HepG2 (cell line): ENCODE results near the gene DNAJC7. TPM values are rescaled to one million over a fixed set of nuclear protein-coding genes. Genes with fewer than 3 reads are reported as not detected.
A peak's percentile ranks its signal among the peaks of the same experiment; 100 is the strongest.

Source experiments
- GPBP1L1 ChIP-seq: sonication (generic); formaldehyde crosslinking; IDR thresholded peaks from 2 replicates; pipeline ENCODE4 v1.5.0; 2020; ENCODE audit warnings: mild to moderate bottlenecking, missing genetic modification reagents
- IRF1 ChIP-seq: sonication (generic); formaldehyde crosslinking; IDR thresholded peaks from 2 replicates; pipeline ENCODE4 v1.4.0; 2020; ENCODE audit warnings: low read depth, mild to moderate bottlenecking, missing genetic modification reagents
- IRF2 ChIP-seq: IDR thresholded peaks from 2 replicates; pipeline ENCODE4 v1.6.1; 2018; ENCODE audit warnings: missing genetic modification reagents, missing compliant biosample characterization
- KAT2B ChIP-seq: fragments of 150-350 bp; IDR thresholded peaks from 2 replicates; pipeline ENCODE4 v1.6.1; 2014; ENCODE audit warnings: low read depth, low read length, borderline replicate concordance
- KAT7 ChIP-seq: IDR thresholded peaks from 2 replicates; pipeline ENCODE4 v1.6.1; 2018; ENCODE audit warnings: borderline replicate concordance, missing compliant biosample characterization
- LCORL ChIP-seq, 2 experiments: fragments of 450-650 bp in 1 of 2; sonication (generic) in 1 of 2; formaldehyde crosslinking in 1 of 2; IDR thresholded peaks; 2 replicates each; pipeline versions ENCODE4 v1.5.0 to v1.6.1; 2017 to 2020; ENCODE audit warnings: antibody characterized with exemption in 1 of 2, missing genetic modification reagents in 1 of 2
- MEIS1 ChIP-seq: sonication (generic); formaldehyde crosslinking; IDR thresholded peaks from 2 replicates; pipeline ENCODE4 v1.9.0; 2021; ENCODE audit warnings: mild to moderate bottlenecking, missing genetic modification reagents, moderate library complexity, borderline replicate concordance
- RARA ChIP-seq: IDR thresholded peaks from 2 replicates; pipeline ENCODE4 v1.6.1; 2016; ENCODE audit warnings: missing genetic modification reagents, missing compliant biosample characterization
- REL ChIP-seq: sonication (generic); formaldehyde crosslinking; conservative IDR thresholded peaks from 2 replicates; pipeline ENCODE4 v1.8.0; 2022; ENCODE audit warnings: mild to moderate bottlenecking, missing genetic modification reagents, moderate library complexity
- SOX6 ChIP-seq, 2 experiments: fragments of 450-650 bp in 1 of 2; sonication (generic) in 1 of 2; formaldehyde crosslinking in 1 of 2; IDR thresholded peaks; 2 replicates each; pipeline versions ENCODE4 v1.4.0 to v1.6.1; 2017 to 2020; ENCODE audit warnings: antibody characterized with exemption in 1 of 2, mild to moderate bottlenecking in 1 of 2, missing genetic modification reagents in 1 of 2
- STAT5B ChIP-seq: sonication (generic); formaldehyde crosslinking; IDR thresholded peaks from 2 replicates; pipeline ENCODE4 v1.4.0; 2020; ENCODE audit warnings: missing genetic modification reagents
- ZGPAT ChIP-seq: IDR thresholded peaks from 2 replicates; pipeline ENCODE4 v1.6.1; 2016; ENCODE audit warnings: mild to moderate bottlenecking
- ZNF274 ChIP-seq: sonication (generic); formaldehyde crosslinking; IDR thresholded peaks from 2 replicates; pipeline ENCODE4 v1.5.1; 2020; ENCODE audit warnings: mild to moderate bottlenecking, missing genetic modification reagents
- ZNF704 ChIP-seq: sonication (generic); formaldehyde crosslinking; IDR thresholded peaks from 2 replicates; pipeline ENCODE4 v1.8.1; 2023; ENCODE audit warnings: mild to moderate bottlenecking, inconsistent platforms, moderate library complexity, missing genetic modification reagents, borderline replicate concordance
- polyA plus RNA-seq, 8 experiments: library from polyadenylated mRNA; depleted of rRNA in 3 of 8; stranded (reverse) in 7 of 8; unstranded in 1 of 8; fragments of >200 nt; fragmentation: Illumina TruSeq in 4 of 8; extraction: Trizol in 4 of 8; gene quantifications; 2 replicates each; pipeline versions ENCODE4 v1.2.1 to v1.2.3, GENCODE V29; 2011 to 2016; ENCODE audit warnings: low read depth in 4 of 8, missing spikeins in 1 of 8, mixed read lengths in 1 of 8; ENCODE audit not compliant: insufficient read depth in 1 of 8
- total RNA-seq, 5 experiments: library from RNA; depleted of rRNA; stranded (reverse); fragments of >200 nt; fragmentation: Illumina TruSeq; extraction: Trizol; gene quantifications; 2 replicates each; pipeline ENCODE4 v1.2.3, GENCODE V29; 2016; ENCODE audit warnings: low read depth in 1 of 5
- TF ChIP-seq, protein P1 (sequence below): sonication (generic); formaldehyde crosslinking; IDR thresholded peaks from 2 replicates; pipeline ENCODE4 v1.4.0; 2020; ENCODE audit warnings: missing genetic modification reagents, borderline replicate concordance
- TF ChIP-seq, protein P2 (sequence below): sonication (generic); formaldehyde crosslinking; IDR thresholded peaks from 2 replicates; pipeline ENCODE4 v1.4.0; 2020; ENCODE audit warnings: missing genetic modification reagents

Gene DNAJC7
- total and polyA plus RNA-seq, 2 of the 13 experiments (the other 11 are each of a cell fraction or from before 2014, with no cell fraction given): 47.7 to 132 TPM

- no peak for TF ChIP-seq GPBP1L1 (CRISPR knock-in tag)
- TF ChIP-seq ZGPAT (CRISPR knock-in tag): peak; percentile 82; the same call in 1 of the 2 replicates
- TF ChIP-seq REL (CRISPR knock-in tag): peak; percentile 95
- peak; percentile 53 for TF ChIP-seq ZNF704 (CRISPR knock-in tag)
- TF ChIP-seq, protein P1, sequence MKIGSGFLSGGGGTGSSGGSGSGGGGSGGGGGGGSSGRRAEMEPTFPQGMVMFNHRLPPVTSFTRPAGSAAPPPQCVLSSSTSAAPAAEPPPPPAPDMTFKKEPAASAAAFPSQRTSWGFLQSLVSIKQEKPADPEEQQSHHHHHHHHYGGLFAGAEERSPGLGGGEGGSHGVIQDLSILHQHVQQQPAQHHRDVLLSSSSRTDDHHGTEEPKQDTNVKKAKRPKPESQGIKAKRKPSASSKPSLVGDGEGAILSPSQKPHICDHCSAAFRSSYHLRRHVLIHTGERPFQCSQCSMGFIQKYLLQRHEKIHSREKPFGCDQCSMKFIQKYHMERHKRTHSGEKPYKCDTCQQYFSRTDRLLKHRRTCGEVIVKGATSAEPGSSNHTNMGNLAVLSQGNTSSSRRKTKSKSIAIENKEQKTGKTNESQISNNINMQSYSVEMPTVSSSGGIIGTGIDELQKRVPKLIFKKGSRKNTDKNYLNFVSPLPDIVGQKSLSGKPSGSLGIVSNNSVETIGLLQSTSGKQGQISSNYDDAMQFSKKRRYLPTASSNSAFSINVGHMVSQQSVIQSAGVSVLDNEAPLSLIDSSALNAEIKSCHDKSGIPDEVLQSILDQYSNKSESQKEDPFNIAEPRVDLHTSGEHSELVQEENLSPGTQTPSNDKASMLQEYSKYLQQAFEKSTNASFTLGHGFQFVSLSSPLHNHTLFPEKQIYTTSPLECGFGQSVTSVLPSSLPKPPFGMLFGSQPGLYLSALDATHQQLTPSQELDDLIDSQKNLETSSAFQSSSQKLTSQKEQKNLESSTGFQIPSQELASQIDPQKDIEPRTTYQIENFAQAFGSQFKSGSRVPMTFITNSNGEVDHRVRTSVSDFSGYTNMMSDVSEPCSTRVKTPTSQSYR (CRISPR knock-in tag): peak; percentile 45; the same call in 1 of the 2 replicates
- TF ChIP-seq MEIS1: peak; percentile 77
- no peak for TF ChIP-seq STAT5B
- peak; percentile 2; the same call in 1 of the 2 replicates for TF ChIP-seq KAT7
- TF ChIP-seq LCORL (IDR thresholded peaks at IDR 0.05): no peak
- TF ChIP-seq LCORL (CRISPR knock-in tag; IDR thresholded peaks at IDR 0.05): no peak
- no peak for TF ChIP-seq IRF1
- TF ChIP-seq IRF2 (CRISPR knock-in tag): peak; percentile 65; the same call in 1 of the 2 replicates
- no peak for TF ChIP-seq SOX6 (IDR thresholded peaks at IDR 0.05)
- TF ChIP-seq SOX6 (CRISPR knock-in tag; IDR thresholded peaks at IDR 0.05): no peak
- TF ChIP-seq, protein P2, sequence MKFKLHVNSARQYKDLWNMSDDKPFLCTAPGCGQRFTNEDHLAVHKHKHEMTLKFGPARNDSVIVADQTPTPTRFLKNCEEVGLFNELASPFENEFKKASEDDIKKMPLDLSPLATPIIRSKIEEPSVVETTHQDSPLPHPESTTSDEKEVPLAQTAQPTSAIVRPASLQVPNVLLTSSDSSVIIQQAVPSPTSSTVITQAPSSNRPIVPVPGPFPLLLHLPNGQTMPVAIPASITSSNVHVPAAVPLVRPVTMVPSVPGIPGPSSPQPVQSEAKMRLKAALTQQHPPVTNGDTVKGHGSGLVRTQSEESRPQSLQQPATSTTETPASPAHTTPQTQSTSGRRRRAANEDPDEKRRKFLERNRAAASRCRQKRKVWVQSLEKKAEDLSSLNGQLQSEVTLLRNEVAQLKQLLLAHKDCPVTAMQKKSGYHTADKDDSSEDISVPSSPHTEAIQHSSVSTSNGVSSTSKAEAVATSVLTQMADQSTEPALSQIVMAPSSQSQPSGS (CRISPR knock-in tag): peak; percentile 46
- peak; percentile 89; the same call in 1 of the 2 replicates for TF ChIP-seq ZNF274 (CRISPR knock-in tag)
- no peak for TF ChIP-seq KAT2B
- TF ChIP-seq RARA (CRISPR knock-in tag): peak; percentile 40; the same call in 1 of the 2 replicates
Observed at GRCh38 chr17:41966463-41967140, 50.6 kb downstream of the DNAJC7 start, which contains the start of gene CNP (continued).
